T-helper 9 cell (primary cell): ENCODE data around the gene PDZRN4.
"Not testable (repeated sequence)": the region's sequence is repeated elsewhere in the genome, so short reads cannot be mapped to it uniquely, and the experiment has no call there.

Experiments
- DNase-seq: peaks from one replicate; pipeline ENCODE4 v3.0.0-alpha.2; 2020

Gene PDZRN4

DNA sequence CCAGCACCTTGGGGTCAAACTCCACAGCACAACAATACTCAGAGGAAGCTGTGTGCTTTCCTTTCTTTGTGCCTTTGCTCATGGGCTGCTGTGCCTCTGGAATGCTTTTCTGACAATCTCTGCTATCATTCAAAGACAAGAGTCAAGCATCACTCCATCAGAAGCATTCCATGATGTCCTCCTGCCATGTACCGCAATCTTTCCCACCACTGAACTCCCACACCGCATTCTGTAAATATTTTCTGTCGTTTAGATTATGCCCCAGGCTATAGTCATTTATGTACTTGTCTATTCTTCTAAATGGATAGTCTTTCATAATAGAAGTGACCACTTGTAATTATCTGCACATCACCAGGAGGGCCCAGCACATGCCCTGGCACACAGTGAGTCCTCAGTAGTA is 327.8 kb downstream of the PDZRN4 start:
- no peak for DNase-seq

DNA sequence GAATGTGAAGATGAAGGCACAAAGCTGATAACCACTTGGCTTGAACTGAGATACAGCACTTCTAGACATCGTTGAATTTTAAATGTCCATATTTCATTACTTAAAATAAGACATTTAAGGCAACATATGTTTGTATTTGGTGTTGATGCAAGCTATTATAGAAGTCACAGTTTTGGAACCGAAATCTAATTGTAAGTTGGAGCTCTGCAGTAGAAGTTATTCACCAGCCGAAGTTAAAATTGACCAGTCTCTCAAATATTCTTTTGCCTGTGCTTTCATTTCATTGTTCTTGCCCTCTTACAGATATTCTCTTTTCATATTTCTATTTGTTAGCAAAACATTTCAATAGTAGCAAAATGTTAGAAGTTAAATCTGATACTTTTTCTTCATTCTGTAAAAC is 332.7 kb downstream of the PDZRN4 start:
- DNase-seq = no peak

DNA sequence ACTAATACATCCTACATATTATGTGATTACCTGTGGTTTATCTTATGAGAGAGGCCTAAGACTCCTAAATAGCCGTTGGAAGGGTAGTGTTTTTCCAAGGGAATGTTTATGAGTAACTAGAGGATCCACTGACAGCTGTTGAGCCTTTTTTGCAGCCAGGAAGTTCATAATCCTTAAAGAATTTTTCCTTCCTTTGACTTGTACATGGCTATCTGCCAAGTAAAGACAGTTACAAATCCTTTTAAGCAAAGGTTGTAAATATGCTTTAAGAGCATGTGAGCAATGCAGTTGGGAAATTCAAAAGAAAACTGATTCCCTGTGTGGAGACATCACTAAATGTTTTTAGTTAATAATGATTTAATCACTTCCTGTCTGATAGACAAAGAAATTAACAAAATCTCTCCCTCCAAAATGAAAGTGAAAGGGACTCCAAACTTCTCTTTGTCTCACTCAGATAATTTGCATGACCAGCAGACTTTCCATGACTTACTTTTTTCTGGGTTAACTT is 333.8 kb downstream of the PDZRN4 start:
- no peak for DNase-seq

DNA sequence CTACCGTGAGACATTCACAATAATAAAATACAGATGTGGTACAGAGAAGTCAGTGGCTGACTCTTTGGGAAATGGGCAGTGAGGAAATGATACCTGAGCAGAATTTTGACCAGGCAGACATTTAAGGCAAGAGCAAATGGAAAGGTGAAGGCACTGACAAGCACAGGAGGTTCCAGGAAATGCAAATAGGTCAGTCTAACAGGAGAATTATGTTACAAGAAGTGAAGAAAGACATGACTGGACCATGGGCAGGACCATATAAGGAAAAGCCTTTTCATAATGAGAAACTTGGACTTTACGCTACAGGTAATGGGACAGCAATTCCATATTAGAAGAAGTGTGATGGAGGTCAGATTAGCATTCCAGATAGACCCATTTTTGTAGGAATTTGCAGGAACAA is 338.9 kb downstream of the PDZRN4 start:
- DNase-seq = no peak

DNA sequence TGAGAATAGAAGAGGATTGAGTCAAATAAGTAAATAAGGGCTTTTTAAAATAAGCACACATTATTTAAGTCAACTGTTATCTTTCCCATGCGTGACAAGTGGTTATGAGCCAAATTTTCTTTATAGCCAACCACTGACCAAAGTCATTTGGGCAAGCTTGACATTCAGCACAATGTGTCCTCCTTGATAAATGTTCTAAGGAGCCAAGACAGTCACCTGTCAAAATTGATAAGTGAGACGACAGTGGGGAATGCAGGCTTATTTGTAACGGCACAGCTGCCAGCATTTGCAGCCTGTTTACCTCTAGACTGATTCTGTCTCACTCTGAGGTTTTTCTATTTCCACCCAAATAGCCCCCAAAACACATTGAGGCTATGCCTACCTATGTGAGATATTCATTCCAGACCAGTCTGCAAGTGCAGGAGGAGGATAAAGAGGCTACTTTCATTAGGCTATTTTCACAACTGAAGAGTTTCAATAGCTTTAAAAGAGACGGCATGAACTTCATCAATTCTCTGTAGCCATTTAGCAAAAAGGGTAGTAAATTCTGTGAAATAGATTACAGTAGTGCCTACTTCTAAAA is 339.5 kb downstream of the PDZRN4 start:
- no peak for DNase-seq

DNA sequence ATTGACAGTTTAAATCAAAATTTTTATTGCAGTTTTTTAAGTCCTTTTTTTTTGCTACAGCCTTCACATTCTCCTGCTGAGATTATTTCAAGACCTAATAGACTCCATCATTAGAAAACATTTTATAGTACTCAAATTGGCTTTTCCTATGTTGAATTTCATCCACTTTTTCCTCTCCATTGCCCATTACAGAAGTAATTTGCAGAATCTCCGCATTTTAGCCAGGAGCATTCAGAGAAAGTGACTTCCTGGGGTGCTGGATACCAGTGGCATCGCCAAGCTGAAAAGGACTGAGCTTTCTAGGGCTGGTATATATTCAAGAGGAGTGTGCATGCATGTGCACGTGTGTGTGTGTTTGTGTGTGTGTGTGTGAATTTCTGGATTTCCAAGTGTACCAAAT is 340.8 kb downstream of the PDZRN4 start:
- DNase-seq = no peak

DNA sequence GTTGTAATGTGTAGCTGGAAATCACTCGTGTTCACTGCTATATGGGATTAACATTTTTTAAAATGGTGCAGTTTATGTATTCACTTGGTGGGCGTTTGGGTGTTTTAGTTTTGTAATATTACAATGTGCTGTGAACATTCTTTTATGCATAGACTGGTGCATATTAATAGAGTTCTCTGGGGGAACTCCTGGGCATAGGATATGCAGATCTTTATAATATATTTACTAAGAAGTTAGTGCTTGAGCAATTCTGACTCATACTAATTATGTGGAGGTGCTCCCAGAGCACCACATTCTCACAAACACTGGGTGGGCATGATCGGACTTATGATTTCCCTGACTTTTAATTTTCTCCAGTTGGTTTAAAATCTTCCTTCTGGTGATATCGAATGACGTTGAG is 342.3 kb downstream of the PDZRN4 start:
- DNase-seq = no peak

DNA sequence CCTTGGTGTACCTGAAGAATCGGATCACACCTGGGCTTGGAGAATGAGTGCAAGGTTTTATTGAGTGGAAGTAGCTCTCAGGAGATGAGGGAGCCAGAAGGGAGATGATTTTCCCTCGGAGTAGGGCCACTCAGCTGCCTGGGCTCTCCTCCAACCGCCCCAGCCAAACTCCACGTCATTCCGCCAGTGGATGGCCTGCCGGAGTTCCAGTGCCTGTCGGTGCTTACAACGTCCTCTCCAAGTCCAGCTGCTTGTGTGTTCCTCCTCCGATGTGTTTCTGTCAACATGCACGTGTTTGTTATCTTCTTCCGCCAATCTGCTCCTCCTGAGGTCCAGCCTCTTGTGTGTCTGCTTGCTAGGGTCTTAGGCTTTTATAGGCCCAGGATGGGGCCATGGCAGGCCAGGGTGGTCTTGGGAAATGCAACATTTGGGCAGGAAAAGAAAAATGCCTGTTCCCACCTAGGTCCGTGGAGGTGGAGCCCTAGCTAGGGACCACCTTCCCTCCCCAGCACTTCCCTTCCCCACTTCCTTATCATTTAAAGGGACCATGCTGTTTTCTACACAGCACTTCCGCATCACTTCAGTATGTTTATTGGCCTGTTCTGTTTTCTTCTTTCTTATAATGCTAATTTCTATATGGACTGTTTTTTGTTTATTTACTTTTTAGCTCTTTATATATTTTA is 343.2 kb downstream of the PDZRN4 start:
- no peak for DNase-seq

DNA sequence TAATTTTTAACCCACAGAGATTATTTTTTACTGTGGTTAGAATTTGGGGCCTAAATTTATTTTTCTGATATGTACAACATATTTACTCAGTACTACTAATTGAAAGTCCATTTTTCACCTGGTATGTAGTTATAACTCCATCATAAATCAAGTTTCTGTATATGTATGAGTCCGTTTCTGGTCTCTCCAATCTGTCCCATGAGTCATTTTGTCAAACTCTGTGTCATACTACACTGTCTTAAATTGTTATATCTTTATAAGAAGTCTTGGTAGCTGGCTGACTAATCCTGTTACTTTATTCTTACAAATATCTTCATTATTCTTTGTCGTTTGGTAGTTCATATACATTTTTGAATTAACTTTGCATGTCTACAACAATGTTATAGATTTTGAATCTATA is 344.0 kb downstream of the PDZRN4 start:
- no peak for DNase-seq

DNA sequence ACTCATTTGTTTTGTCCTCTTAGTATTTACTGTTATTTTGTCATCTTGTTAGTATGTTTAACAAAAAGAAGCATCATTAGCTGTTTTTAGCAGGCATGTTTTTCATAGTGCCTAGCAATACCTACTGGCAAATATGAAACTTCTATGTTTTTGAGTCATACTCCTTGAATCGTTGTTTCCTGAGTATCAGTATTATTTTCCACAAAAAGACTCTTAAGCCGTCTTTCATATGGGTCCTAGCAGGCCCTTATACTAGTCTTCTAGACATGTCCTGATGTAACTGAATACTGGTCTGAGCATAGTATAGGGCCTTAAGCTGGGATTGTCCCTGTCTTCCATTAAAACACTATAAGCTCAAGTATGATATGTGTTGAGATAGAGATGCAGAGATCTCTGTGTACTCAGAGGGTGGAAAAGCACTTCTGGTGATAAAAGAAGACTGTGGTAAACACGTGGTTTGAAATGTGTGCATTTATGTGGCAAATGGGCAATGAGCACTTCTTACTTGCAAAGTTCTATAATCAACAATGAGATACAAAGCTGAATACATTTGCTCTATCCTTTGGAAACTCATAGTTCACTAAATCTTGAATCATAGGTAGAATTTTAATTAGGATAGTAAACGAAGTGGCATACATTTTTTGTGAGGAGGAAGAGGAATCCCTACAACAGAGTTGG is 348.8 kb downstream of the PDZRN4 start:
- DNase-seq = no peak

DNA sequence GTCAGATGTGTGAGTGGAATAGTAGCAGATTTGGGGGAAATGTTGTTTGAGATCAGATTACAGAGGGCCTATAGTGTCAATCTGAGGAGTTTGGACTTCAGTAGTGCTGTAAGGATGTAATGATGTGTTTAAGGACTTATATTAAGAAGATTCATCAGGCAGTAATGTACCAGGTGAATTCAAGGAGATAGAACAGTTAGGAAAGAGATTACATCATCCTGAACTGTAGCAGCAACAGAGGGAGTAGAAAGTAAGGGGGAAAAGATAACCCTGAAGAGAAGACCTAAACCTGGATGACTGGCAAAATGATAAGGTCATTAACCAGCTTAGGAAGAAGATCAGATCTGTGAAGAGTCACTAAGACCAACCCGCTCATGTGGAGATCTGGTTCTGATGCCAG is 349.4 kb downstream of the PDZRN4 start:
- no peak for DNase-seq

DNA sequence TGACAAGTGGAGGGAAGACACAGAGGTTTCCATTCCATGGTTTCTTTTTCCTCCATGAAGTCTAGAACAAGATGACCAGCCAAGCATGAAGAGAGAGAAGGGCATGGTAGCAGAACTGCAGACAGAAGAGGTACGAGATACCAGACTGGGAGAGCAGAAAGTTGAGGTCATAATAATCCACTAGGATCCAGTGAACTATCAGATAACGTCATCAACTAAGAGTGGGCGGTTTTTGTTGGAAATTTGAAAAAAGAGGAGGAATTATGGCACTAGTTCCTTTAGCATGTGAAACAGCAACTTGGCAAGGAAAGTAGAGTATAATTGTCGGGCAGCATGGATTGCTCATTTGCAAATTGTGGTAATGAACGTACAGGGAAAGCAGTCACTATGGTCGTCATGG is 357.6 kb downstream of the PDZRN4 start:
- DNase-seq = no peak

DNA sequence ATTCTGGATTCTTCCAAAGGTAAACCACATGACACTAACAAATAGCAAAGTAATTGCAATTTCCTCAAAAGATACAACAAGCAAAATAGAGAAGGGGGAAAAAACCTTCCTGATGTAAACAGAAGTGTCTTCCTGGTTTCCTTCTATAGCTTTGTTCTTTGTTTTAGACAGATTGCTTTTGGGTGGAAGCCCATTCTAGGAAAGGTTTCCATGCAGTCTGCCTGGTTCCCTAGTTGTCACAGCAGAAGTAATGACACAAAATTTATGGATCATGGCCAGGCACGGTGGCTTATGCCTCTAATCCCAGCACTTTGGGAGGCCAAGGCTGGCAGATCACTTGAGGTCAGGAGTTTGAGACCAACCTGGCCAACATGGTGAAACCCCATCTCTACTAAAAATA is 359.0 kb downstream of the PDZRN4 start:
- DNase-seq = not testable (repeated sequence)

DNA sequence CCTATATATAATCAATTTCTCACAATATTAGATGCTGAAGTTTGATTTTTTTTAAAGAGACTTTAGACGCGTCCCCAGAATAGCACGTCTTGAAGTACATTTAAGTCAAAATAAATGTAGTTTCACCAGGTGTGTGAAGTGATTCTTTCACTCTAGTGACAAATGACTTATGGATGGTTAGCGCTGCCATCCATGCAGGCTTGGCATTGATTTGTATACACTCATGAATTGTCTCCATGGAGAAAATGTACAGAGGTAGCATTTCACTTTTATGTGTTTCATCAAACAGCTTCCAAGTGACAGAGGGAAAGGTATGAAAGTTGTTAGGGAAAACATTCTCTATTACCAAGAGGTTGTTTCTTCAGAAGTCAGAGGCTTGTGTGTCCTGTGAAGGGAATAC is 360.8 kb downstream of the PDZRN4 start:
- no peak for DNase-seq

DNA sequence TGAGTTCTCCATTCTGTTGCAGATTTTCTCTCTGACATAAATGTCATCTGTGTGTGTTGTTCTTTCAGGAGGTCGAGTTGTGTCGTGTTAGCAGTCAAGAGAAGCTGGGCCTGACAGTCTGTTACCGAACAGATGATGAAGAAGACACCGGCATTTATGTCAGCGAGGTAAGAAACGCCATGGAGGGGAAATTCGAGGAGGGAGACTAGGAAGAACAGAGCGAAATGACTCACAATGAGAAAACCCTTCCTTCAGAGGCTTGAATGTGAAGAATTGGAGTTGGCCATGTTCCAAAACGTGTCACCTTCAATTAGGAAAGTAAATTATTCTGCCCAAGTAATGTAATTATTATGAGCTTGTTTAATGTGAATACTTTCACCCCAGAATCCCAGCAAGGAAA is 364.5 kb downstream of the PDZRN4 start:
- no peak for DNase-seq

DNA sequence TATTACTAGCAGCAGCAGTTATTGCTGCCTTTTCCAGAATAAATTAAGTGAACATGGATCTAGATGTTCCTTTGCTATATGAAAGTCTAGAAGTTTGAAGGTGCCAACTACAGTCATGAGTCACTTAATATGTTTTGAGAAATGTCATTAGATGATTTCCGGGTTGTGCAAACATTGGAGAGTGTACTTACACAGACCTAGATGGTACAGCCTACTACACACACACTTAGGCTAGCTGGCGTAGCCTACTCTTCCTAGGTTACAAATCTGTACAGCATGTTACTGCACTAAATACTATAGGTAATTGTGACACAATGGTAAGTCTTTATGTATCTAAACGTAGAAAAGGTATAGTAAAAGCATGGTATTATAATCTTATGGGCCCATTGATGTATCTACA is 368.1 kb downstream of the PDZRN4 start:
- DNase-seq = no peak

DNA sequence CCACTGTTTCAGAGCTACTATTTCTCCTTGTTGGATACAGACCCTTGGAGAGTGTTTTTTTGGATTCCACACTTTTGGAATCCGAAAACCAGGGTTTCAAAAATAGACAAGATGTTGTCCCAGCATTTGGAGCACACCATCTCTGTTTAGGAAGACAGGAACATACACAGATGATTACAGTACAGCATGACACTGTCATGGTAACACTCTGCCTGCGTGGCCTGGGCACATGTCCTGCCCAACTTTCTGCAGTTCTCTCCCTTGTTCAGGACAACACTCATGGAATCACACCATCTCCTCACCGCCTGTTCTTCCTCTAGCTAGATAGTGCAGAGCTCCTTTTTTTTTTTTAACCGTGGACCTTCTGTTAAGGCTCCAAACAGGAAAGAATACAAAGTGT is 369.2 kb downstream of the PDZRN4 start:
- DNase-seq = no peak

DNA sequence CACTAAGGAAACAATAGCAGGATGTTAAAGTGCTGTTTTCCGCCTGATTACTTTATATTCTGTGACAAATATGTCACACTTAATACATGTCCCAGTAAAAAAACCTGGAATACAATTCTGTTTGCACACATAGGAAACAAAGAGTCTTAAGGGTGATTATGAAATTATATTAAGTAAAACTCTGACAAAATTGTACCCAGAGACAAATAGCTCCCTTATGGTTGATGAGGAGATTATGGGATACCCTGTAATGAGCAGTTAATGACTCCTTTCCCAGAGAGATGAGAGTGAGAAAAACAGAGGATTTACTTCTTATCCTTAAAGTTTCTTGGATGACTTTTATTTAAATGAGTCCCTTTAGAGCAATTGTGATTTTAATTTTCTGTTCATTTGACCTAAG is 370.6 kb downstream of the PDZRN4 start:
- no peak for DNase-seq

DNA sequence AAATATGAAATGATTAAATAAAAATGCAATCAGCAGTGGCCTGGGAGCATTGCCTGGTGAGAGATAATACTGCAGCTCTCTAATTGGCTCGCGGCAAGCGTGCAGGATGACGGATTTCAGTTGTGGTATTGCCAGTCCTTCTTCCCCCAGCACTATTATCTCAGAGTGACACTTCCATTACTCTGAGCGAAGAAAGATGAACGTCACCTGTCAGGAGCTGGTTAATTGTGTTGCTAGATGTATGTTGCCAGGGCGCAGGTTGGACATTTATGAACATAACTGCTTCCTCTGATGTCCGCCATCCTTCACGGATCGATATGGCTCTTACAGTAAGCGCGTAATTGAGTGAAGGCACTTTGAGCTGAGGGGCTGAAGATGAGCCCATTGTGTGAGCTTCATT is 374.9 kb downstream of the PDZRN4 start:
- no peak for DNase-seq

DNA sequence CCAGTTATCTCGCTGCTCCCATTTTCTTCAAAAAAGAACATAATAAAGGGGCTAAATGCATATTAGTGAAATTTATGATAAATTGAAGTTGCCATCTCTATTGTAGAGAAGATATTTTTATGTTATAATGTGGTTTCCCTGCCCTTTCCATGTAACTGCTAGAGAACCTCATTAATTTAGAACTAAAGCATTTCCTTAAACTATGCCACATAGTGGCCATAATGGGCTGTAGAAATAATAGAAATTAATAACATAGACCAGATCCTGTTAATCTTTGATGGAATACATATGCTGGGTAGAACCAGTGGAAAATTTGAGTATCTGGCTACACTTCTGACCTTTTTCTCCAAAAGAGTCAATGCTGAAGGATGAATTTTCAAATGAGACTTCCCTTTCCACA is 376.7 kb downstream of the PDZRN4 start:
- DNase-seq = no peak

DNA sequence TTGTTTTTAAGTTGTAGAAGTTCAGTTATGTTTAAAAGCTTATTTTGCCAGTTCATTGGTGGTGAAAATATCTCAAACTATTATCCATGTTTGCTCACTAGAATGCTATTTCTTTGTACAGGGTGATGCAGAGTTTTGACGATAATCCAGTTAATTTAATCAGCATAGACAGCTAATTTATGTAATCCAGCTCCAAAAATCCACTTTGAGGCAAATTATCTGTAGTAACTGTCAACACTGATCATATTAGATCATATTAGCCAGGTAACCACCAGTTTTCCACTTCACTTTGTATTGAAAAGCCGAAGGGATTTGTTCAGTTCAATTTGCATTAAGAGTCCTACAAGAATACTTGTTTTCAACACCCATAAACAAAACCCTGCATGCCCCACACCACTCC is 378.6 kb downstream of the PDZRN4 start:
- no peak for DNase-seq

DNA sequence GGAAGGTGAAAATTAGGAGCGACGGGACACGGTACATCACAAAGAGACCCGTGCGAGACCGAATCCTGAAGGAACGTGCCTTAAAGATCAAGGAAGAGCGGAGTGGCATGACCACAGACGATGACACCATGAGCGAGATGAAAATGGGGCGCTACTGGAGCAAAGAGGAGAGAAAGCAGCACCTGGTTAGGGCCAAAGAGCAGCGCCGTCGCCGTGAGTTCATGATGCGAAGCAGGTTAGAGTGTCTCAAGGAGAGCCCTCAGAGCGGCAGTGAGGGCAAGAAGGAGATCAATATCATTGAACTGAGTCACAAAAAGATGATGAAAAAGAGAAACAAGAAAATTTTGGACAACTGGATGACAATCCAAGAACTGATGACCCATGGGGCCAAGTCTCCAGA is 385.3 kb downstream of the PDZRN4 start:
- DNase-seq = no peak

DNA sequence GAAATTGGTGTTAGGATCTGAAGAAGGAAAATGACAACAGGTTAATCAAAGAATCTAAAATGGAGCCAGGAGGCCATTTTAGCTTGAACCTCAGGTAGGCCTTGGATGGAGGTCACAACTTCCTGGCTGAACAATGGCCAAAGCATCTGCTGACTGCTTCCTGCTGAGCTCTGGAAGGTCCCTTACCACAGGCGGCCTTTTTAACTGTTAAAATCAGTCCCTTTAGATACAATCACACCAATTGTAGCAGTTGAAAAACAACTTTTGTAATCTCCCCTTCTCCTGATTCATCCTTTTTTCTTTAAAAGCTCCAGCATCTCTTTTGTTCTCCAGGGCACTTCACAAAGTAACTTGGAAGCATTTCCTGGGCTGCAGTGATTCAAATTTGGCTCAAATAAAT is 388.8 kb downstream of the PDZRN4 start:
- no peak for DNase-seq

DNA sequence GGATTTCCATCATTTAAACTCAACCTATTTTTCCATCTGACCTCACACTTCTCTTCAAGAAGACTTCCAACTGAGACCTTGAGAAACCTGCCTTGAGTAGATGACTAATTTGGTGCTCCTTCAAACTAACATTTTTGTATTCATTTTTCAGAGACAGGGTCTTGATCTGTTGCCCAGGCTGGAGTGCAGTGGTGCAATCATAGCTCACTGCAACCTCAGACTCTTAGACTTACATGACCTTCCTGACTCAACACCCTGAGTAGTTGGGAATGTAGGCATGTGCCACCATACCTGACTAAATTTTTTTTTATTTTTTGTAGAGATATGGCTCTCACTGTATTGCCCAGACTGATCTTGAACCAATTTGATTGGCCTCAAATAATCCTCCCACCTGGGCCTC is 389.9 kb downstream of the PDZRN4 start:
- DNase-seq = no peak
